H1 (cell line): Measurements from ENCODE around the gene MYRF.

Experiments used
- POLR2A ChIP-seq, 2 experiments: IDR thresholded peaks; 1 replicate in 1 of 2; 2 replicates in 1 of 2; pipeline ENCODE4 v1.6.1; 2011; ENCODE audit warnings: low read depth in 2 of 2, low read length in 2 of 2, mild to moderate bottlenecking in 2 of 2; ENCODE audit errors: control extremely low read depth in 1 of 2
- TCF12 ChIP-seq: IDR thresholded peaks from 2 replicates; pipeline ENCODE4 v1.6.1; 2011; ENCODE audit warnings: low read depth, mild to moderate bottlenecking, low read length

- TF ChIP-seq TCF12 (no peak), POLR2A (IDR thresholded peaks at IDR 0.05; ENCODE audit: control extremely low read depth in 1 of 2, low read depth in 2 of 2, low read length in 2 of 2) (no peak)
Measured at GRCh38 chr11:61812736-61813411, 60.4 kb downstream of the MYRF start.
